ENCODE data around the gene RBPJ. TPM values are rescaled to one million over a fixed set of nuclear protein-coding genes. Genes with fewer than 3 reads are reported as not detected.
A peak's percentile ranks its signal among the peaks of the same experiment; 100 is the strongest.

RBPJ gene
- polyA plus RNA-seq, 1 of the 3 experiments (the other 2 are of a cell fraction), result 13.8 TPM

DNA sequence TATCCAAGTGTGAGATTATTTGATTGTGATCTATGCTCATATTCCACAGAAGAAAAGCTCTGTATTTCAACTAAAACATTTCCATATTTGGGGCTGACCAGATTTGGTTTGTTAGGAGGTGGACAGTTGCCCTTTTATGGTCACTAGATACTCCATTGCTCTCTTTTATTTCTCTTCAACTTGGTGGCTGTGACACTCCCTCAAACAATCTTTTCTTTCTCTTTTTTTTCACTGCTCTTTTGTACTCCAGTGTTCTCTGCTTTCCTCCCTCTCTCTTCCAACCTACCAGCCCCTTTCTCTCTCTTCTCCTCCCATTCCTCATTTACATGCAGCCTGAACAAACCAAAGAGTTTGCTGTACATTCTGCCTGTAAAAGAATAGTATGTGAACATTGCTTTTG lies 48.8 kb downstream of the RBPJ start:
- Histone ChIP-seq H3K36me3 (replicated peaks in 1 of 2; ENCODE audit: control insufficient read depth in 1 of 2, insufficient read depth in 2 of 2, low read length in 1 of 2) (peaks cover 0 to 6% of the 10 kb centered on the region in 2 experiments), H3K9ac (no peak overlapping the region), H3K9me2 (no peaks in the 10 kb centered on the region), H3K27ac (ENCODE audit: low read depth in 2 of 2, low read length in 1 of 2) (no peak overlapping the region), H3K79me2 (ENCODE audit: insufficient read depth) (peaks cover 67% of the 10 kb centered on the region), H3K4me3 (ENCODE audit: low read depth in 2 of 2, low read length in 1 of 2) (no peak overlapping the region), H3K9me3 (no peaks in the 10 kb centered on the region), H2AFZ (ENCODE audit: low read depth) (no peak overlapping the region), H3F3A (replicated peaks; ENCODE audit: insufficient read depth) (peaks cover 10% of the 10 kb centered on the region), H3K27me3 (ENCODE audit: insufficient read depth) (no peaks in the 10 kb centered on the region), H3K4me1 (ENCODE audit: control insufficient read depth in 1 of 2, insufficient read depth in 2 of 2, low read depth in 1 of 2, low read length in 1 of 2) (peaks cover 21 to 37% of the 10 kb centered on the region in 2 experiments; a peak in 3 of 4 replicates), H3K4me2 (no peak overlapping the region), H4K20me1 (ENCODE audit: insufficient read depth) (no peaks in the 10 kb centered on the region)
- ChIA-PET CTCF (interaction anchor here (0.8 to 1.5 kb wide), 5 partner anchors 28 to 62 kb away, joined by 3 to 5 read pairs (median 3); no protein-coding TSS in a partner anchor), POLR2A (no interaction called here)
- no peak for DNase-seq
- no peak for TF ChIP-seq FOXM1 (IDR thresholded peaks at IDR 0.05; ENCODE audit: low read depth)
- TF ChIP-seq, protein P1, sequence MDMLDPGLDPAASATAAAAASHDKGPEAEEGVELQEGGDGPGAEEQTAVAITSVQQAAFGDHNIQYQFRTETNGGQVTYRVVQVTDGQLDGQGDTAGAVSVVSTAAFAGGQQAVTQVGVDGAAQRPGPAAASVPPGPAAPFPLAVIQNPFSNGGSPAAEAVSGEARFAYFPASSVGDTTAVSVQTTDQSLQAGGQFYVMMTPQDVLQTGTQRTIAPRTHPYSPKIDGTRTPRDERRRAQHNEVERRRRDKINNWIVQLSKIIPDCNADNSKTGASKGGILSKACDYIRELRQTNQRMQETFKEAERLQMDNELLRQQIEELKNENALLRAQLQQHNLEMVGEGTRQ (IDR thresholded peaks at IDR 0.05; ENCODE audit: borderline replicate concordance, low read depth, low read length), result no peak
- no peak for TF ChIP-seq SIN3A (IDR thresholded peaks at IDR 0.05; ENCODE audit: borderline replicate concordance, low read depth, low read length)
- no peak for TF ChIP-seq GATA2 (CRISPR knock-in tag; IDR thresholded peaks at IDR 0.05)
- TF ChIP-seq RCOR1 (IDR thresholded peaks at IDR 0.05; ENCODE audit: low read length), result no peak
- no peak for TF ChIP-seq CHD2 (IDR thresholded peaks at IDR 0.05; ENCODE audit: low read length, partially characterized antibody)
- no peak for TF ChIP-seq MEF2A (IDR thresholded peaks at IDR 0.05; ENCODE audit: borderline replicate concordance, low read depth)
- TF ChIP-seq TEAD4 (IDR thresholded peaks at IDR 0.05; ENCODE audit: borderline replicate concordance, insufficient read depth), result no peak
- TF ChIP-seq RAD21 (IDR thresholded peaks at IDR 0.05; ENCODE audit: low read length), result no peak
- no peak for TF ChIP-seq TCF12 (IDR thresholded peaks at IDR 0.05)

DNA sequence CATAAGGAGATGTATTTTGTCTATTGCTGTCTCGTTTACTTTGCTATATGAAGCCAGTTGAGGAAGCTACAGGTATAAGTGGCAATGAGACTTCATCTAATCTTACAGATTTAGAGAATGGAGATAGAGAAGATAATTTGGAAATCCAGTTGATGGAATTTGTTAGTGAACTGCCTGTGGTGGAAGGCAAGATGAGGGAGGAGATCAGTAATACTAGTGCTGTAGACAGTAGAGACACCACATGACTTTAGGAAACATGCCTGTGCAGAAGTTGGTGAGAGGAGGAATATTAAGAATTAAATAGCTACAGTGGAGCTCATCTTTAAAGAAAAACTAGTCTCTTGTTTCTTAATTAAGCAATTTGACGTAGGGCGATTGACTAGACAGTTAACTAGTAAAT lies 51.3 kb downstream of the RBPJ start:
- no peak for DNase-seq
- Histone ChIP-seq H3K9ac (no peak overlapping the region), H3K4me3 (ENCODE audit: low read depth in 2 of 2, low read length in 1 of 2) (no peak overlapping the region), H2AFZ (ENCODE audit: low read depth) (no peak overlapping the region), H3F3A (replicated peaks; ENCODE audit: insufficient read depth) (peaks cover 10% of the 10 kb centered on the region), H3K36me3 (replicated peaks in 1 of 2; ENCODE audit: control insufficient read depth in 1 of 2, insufficient read depth in 2 of 2, low read length in 1 of 2) (peaks cover 0 to 6% of the 10 kb centered on the region in 2 experiments), H3K4me2 (no peak overlapping the region), H3K27me3 (ENCODE audit: insufficient read depth) (no peaks in the 10 kb centered on the region), H3K9me2 (no peaks in the 10 kb centered on the region), H4K20me1 (ENCODE audit: insufficient read depth) (no peaks in the 10 kb centered on the region; the same call in 1 of the 2 replicates), H3K79me2 (ENCODE audit: insufficient read depth) (peaks cover 71% of the 10 kb centered on the region), H3K4me1 (ENCODE audit: control insufficient read depth in 1 of 2, insufficient read depth in 2 of 2, low read depth in 1 of 2, low read length in 1 of 2) (peaks cover 15 to 35% of the 10 kb centered on the region in 2 experiments; a peak in 3 of 4 replicates), H3K27ac (ENCODE audit: low read depth in 2 of 2, low read length in 1 of 2) (peak overlapping the region; percentile 37 to 62; a peak in 3 of 4 replicates), H3K9me3 (no peaks in the 10 kb centered on the region)
- TF ChIP-seq NRF1 (IDR thresholded peaks at IDR 0.05; ENCODE audit: low read depth, low read length), result no peak
- no peak for TF ChIP-seq RCOR1 (IDR thresholded peaks at IDR 0.05; ENCODE audit: low read length)
- no peak for TF ChIP-seq FOXM1 (IDR thresholded peaks at IDR 0.05; ENCODE audit: low read depth)
- TF ChIP-seq TAF1 (IDR thresholded peaks at IDR 0.05; ENCODE audit: borderline replicate concordance, low read depth, low read length), result no peak
- TF ChIP-seq ELF1 (IDR thresholded peaks at IDR 0.05), result no peak
- TF ChIP-seq, protein P2, sequence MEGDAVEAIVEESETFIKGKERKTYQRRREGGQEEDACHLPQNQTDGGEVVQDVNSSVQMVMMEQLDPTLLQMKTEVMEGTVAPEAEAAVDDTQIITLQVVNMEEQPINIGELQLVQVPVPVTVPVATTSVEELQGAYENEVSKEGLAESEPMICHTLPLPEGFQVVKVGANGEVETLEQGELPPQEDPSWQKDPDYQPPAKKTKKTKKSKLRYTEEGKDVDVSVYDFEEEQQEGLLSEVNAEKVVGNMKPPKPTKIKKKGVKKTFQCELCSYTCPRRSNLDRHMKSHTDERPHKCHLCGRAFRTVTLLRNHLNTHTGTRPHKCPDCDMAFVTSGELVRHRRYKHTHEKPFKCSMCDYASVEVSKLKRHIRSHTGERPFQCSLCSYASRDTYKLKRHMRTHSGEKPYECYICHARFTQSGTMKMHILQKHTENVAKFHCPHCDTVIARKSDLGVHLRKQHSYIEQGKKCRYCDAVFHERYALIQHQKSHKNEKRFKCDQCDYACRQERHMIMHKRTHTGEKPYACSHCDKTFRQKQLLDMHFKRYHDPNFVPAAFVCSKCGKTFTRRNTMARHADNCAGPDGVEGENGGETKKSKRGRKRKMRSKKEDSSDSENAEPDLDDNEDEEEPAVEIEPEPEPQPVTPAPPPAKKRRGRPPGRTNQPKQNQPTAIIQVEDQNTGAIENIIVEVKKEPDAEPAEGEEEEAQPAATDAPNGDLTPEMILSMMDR (IDR thresholded peaks at IDR 0.05), result no peak
- TF ChIP-seq JUND (IDR thresholded peaks at IDR 0.05), result no peak
- TF ChIP-seq, protein P3, sequence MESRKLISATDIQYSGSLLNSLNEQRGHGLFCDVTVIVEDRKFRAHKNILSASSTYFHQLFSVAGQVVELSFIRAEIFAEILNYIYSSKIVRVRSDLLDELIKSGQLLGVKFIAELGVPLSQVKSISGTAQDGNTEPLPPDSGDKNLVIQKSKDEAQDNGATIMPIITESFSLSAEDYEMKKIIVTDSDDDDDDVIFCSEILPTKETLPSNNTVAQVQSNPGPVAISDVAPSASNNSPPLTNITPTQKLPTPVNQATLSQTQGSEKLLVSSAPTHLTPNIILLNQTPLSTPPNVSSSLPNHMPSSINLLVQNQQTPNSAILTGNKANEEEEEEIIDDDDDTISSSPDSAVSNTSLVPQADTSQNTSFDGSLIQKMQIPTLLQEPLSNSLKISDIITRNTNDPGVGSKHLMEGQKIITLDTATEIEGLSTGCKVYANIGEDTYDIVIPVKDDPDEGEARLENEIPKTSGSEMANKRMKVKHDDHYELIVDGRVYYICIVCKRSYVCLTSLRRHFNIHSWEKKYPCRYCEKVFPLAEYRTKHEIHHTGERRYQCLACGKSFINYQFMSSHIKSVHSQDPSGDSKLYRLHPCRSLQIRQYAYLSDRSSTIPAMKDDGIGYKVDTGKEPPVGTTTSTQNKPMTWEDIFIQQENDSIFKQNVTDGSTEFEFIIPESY (IDR thresholded peaks at IDR 0.05; ENCODE audit: borderline replicate concordance, low read depth), result no peak
- TF ChIP-seq EP300 (IDR thresholded peaks at IDR 0.05; ENCODE audit: borderline replicate concordance in 1 of 2, low read depth in 1 of 2, low read length in 1 of 2), result no peak
- TF ChIP-seq GABPA (IDR thresholded peaks at IDR 0.05; ENCODE audit: low read depth), result no peak
- TF ChIP-seq, protein P4, sequence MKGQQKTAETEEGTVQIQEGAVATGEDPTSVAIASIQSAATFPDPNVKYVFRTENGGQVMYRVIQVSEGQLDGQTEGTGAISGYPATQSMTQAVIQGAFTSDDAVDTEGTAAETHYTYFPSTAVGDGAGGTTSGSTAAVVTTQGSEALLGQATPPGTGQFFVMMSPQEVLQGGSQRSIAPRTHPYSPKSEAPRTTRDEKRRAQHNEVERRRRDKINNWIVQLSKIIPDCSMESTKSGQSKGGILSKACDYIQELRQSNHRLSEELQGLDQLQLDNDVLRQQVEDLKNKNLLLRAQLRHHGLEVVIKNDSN (IDR thresholded peaks at IDR 0.05; ENCODE audit: borderline replicate concordance, low read depth), result no peak
- TF ChIP-seq FOXJ3 (CRISPR knock-in tag; IDR thresholded peaks at IDR 0.05), result no peak
- ChIA-PET POLR2A (no interaction called here), CTCF (interaction anchor here (1.0 to 1.6 kb wide), 3 partner anchors 11 to 41 kb away, joined by 3 to 6 read pairs (median 4); no protein-coding TSS in a partner anchor)
- WGBS (ENCODE audit: low lambda C conversion rate), result 95% methylated on average over 3 of the region's 3 CpGs
